ENCODE results near the gene LRRC53. TPM values are rescaled to one million over a fixed set of nuclear protein-coding genes. Genes with fewer than 3 reads are reported as not detected.

The LRRC53 gene
- total RNA-seq, 4 donors from 2014 or later, result not detected

GRCh38 chr1:74422421-74423292, 89.8 kb downstream of the LRRC53 start:
- H3K4me3 ChIP-seq, result no peak overlapping the region
- H3K27ac ChIP-seq, result no peak overlapping the region
- H3K27me3 ChIP-seq, result no peaks in the 10 kb centered on the region
- H3K36me3 ChIP-seq, result no peaks in the 10 kb centered on the region
- no peak for TF ChIP-seq POLR2A (IDR thresholded peaks at IDR 0.05)
- TF ChIP-seq CTCF (IDR thresholded peaks at IDR 0.05), result no peak
- H3K9me3 ChIP-seq, result no peaks in the 10 kb centered on the region
- no peaks in the 10 kb centered on the region for H3K4me1 ChIP-seq
- no peak for DNase-seq

DNA sequence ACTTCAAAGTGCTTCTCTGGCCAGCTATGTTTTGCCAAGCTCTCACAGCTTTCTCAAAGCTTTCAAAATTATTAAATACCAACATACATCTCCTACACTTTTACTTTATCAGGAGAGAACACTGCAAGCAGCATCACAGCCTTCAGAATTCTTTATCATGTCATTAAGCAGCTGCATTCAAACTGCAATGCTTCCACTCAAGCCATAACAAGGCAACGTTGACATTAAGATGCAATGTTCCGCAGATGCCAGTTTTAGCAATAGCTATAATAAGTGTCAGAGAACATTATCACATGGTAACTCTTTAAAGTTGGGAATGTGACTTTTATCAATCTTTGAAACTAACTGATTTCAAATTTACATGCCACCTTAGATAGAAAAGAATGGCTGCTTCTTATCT, 91.9 kb downstream of the LRRC53 start:
- Histone ChIP-seq H3K4me3 (no peak overlapping the region), H3K36me3 (no peaks in the 10 kb centered on the region), H3K4me1 (no peaks in the 10 kb centered on the region), H3K9me3 (no peaks in the 10 kb centered on the region), H3K27ac (no peak overlapping the region), H3K27me3 (no peaks in the 10 kb centered on the region)
- no peak for DNase-seq
- no peak for TF ChIP-seq CTCF (IDR thresholded peaks at IDR 0.05)
- TF ChIP-seq POLR2A (IDR thresholded peaks at IDR 0.05), result no peak

Other genes starting within 250 kb of the LRRC53 start
- 1 to 10 TPM in 1 of 4 donors, under 1 TPM in 1, not detected in 2; 0.13 to 2.5 TPM for gene ERICH3, start 161.2 kb upstream of the LRRC53 start, total RNA-seq
- gene CRYZ, start 220.4 kb upstream of the LRRC53 start, total RNA-seq, result 10 to 100 TPM; 28.9 to 86.5 (median 47.3) TPM
- gene TYW3, start 220.5 kb upstream of the LRRC53 start, total RNA-seq, result 10 to 100 TPM in 1 of 4 donors, 1 to 10 TPM in 3; 2.7 to 12.4 (median 4.9) TPM

All from Peyer's patch (tissue), 4 donors.